SK-N-SH treated with all-trans-retinoic acid at 6 μM for 48 hours (cell line): ENCODE data around the gene MEX3A.

Experiments used
- ATAC-seq: fragments of 200-7000 bp; cut with Tn5 transposase; 3 replicates; pipeline ENCODE4 v1.9.1; 2020; ENCODE audit warnings: mild to moderate bottlenecking, moderate library complexity
- ARNTL ChIP-seq: fragments of 450-650 bp; formaldehyde crosslinking; IDR thresholded peaks from 2 replicates; pipeline ENCODE4 v1.5.0; 2020; ENCODE audit warnings: low read depth, mild to moderate bottlenecking, moderate library complexity, borderline replicate concordance
- CSDC2 ChIP-seq: fragments of 250-450 bp; sonication (Bioruptor Pico); IDR thresholded peaks from 2 replicates; pipeline ENCODE4 v1.5.0; 2020; ENCODE audit warnings: mild to moderate bottlenecking, moderate library complexity
- GLIS3 ChIP-seq: fragments of 250-450 bp; sonication (Bioruptor Pico); IDR thresholded peaks from 2 replicates; pipeline ENCODE4 v1.5.0; 2020; ENCODE audit warnings: mild to moderate bottlenecking, moderate library complexity
- OSR1 ChIP-seq: fragments of 250-450 bp; sonication (Bioruptor Pico); IDR thresholded peaks from 2 replicates; pipeline ENCODE4 v1.8.0; 2022; ENCODE audit warnings: moderate library complexity, mild to moderate bottlenecking, inconsistent platforms
- PPARA ChIP-seq: fragments of 250-450 bp; sonication (Bioruptor Pico); IDR thresholded peaks from 2 replicates; pipeline ENCODE4 v1.5.0; 2020; ENCODE audit warnings: mild to moderate bottlenecking, borderline replicate concordance
- RARB ChIP-seq: fragments of 250-450 bp; sonication (Bioruptor Pico); IDR thresholded peaks from 2 replicates; pipeline ENCODE4 v1.8.0; 2021; ENCODE audit warnings: mild to moderate bottlenecking, moderate library complexity
- ZC3H10 ChIP-seq: fragments of 250-450 bp; sonication (Bioruptor Pico); IDR thresholded peaks from 2 replicates; pipeline ENCODE4 v1.5.1; 2021; ENCODE audit warnings: mild to moderate bottlenecking, moderate library complexity
- ZFP3 ChIP-seq: fragments of 250-450 bp; sonication (Bioruptor Pico); IDR thresholded peaks from 2 replicates; pipeline ENCODE4 v1.5.0; 2020; ENCODE audit warnings: mild to moderate bottlenecking, moderate library complexity
- ZNF565 ChIP-seq: fragments of 450-650 bp; formaldehyde crosslinking; conservative IDR thresholded peaks from 2 replicates; pipeline ENCODE4 v1.5.0; 2020; ENCODE audit warnings: low read depth, mild to moderate bottlenecking, moderate library complexity
- ZNF70 ChIP-seq: fragments of 450-650 bp; formaldehyde crosslinking; IDR thresholded peaks from 2 replicates; pipeline ENCODE4 v1.5.0; 2020; ENCODE audit warnings: mild to moderate bottlenecking, moderate library complexity
- ZNF8 ChIP-seq: fragments of 450-650 bp; formaldehyde crosslinking; IDR thresholded peaks from 2 replicates; pipeline ENCODE4 v1.5.0; 2020; ENCODE audit warnings: mild to moderate bottlenecking, moderate library complexity
- TF ChIP-seq, protein P1 (sequence below): fragments of 250-450 bp; sonication (Bioruptor Pico); IDR thresholded peaks from 2 replicates; pipeline ENCODE4 v1.5.0; 2020; ENCODE audit warnings: mild to moderate bottlenecking, moderate library complexity
- TF ChIP-seq, protein P2 (sequence below): fragments of 250-450 bp; sonication (Bioruptor Pico); IDR thresholded peaks from 2 replicates; pipeline ENCODE4 v1.8.0; 2021; ENCODE audit warnings: low read depth, mild to moderate bottlenecking, moderate library complexity, borderline replicate concordance
- TF ChIP-seq, protein P3 (sequence below): fragments of 250-450 bp; sonication (Bioruptor Pico); IDR thresholded peaks from 2 replicates; pipeline ENCODE4 v1.5.1; 2021; ENCODE audit warnings: mild to moderate bottlenecking, moderate library complexity

MEX3A gene

DNA sequence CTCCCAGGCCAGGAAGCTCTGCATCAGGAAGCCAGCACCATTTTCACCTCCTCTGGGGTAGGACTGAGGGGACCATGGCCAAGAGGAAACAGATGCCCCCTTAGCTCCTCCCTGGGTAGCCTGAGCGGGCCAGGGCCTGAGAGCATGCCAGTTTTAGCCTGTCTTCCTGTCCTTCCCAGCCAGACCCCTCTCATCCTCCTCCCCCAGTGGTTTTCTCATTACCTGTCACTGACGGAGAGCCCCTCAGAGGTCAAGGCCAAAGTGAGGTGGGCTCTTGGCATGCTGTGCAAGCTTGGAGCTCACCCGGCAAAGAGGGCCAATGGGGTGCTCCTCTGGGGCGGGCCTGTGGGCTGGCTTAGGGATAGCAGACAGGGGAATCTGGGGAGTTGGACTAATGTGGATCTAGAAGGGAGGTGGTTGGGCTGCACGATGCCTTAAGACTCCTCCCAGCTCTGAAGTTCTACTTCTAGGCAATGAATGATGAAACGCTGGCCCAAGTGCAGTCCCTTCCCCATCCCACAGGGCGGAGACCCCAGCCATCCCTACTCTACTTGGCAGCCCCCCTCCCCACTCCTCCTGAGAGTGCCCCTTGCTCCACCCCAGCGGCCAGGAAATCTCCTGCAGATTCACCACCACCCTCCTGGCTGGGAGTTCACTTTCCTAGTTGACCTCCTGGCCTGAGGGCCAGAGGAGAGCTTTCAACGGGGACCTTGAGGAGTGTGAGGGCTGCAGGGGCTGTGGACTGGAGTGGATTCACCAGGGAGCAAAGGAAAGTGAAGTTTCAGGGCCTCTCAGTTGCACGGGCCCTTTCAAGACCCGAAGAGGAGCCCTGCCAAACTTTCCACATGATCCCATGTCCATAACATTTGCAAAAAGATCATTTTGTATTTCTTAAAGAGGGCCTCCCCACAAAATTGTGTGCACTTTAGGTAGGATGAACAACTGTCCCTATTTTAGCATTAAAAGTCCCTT lies 22.9 kb upstream of the MEX3A start:
- TF ChIP-seq ZFP3 (CRISPR knock-in tag) (no peak), ZNF8 (CRISPR knock-in tag) (no peak), ZNF70 (CRISPR knock-in tag) (no peak), ZC3H10 (CRISPR knock-in tag) (no peak)
- TF ChIP-seq, protein P1, sequence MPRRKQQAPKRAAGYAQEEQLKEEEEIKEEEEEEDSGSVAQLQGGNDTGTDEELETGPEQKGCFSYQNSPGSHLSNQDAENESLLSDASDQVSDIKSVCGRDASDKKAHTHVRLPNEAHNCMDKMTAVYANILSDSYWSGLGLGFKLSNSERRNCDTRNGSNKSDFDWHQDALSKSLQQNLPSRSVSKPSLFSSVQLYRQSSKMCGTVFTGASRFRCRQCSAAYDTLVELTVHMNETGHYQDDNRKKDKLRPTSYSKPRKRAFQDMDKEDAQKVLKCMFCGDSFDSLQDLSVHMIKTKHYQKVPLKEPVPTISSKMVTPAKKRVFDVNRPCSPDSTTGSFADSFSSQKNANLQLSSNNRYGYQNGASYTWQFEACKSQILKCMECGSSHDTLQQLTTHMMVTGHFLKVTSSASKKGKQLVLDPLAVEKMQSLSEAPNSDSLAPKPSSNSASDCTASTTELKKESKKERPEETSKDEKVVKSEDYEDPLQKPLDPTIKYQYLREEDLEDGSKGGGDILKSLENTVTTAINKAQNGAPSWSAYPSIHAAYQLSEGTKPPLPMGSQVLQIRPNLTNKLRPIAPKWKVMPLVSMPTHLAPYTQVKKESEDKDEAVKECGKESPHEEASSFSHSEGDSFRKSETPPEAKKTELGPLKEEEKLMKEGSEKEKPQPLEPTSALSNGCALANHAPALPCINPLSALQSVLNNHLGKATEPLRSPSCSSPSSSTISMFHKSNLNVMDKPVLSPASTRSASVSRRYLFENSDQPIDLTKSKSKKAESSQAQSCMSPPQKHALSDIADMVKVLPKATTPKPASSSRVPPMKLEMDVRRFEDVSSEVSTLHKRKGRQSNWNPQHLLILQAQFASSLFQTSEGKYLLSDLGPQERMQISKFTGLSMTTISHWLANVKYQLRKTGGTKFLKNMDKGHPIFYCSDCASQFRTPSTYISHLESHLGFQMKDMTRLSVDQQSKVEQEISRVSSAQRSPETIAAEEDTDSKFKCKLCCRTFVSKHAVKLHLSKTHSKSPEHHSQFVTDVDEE (CRISPR knock-in tag): no peak
- TF ChIP-seq, all 23 proteins: peak for 0
- ATAC-seq: peak; percentile 7; the same call in 1 of the 3 replicates

DNA sequence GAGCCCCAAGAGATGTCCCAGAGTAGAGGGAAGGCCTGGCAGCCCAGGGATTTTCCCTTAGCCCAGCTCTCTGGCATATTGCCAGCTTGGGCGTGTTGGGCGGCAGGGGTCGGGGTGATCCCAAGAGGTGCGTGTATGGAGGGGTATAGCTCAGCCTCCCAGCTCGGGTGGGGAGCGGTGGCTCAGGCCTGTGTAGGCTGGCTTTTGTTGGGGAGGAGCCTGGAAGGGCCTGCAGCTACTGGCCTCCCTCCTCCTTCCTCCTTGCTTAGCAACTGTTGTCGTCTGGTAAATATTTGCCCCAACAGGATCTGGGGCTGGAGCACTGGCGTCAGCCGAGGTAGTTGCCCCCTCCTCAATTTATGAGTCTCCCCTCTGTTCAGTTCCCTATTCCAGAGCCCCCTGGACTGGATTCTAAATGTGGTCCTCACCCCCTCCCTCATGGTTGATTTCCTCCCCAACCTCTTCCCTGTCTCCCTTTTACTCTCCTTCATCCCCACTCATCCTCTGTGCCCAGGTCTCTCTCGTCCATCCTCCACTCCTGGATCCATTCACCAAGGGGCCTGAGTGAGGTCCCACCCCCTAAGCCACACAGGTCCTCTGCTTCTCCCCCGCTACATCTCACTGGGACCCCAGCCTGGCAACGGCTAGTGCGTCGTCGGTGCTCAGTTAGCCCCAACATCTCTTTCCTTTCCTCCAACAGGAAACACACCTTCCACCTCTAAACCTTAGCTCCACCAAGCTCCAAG lies 22.0 kb upstream of the MEX3A start:
- TF ChIP-seq ZC3H10 (CRISPR knock-in tag): 0 out of 2 replicates have a peak, but pooled peaks have one; percentile 31
- no peak for TF ChIP-seq PPARA
- 0 out of 2 replicates have a peak, but pooled peaks have one; percentile 48 for TF ChIP-seq CSDC2 (CRISPR knock-in tag)
- TF ChIP-seq, protein P2, sequence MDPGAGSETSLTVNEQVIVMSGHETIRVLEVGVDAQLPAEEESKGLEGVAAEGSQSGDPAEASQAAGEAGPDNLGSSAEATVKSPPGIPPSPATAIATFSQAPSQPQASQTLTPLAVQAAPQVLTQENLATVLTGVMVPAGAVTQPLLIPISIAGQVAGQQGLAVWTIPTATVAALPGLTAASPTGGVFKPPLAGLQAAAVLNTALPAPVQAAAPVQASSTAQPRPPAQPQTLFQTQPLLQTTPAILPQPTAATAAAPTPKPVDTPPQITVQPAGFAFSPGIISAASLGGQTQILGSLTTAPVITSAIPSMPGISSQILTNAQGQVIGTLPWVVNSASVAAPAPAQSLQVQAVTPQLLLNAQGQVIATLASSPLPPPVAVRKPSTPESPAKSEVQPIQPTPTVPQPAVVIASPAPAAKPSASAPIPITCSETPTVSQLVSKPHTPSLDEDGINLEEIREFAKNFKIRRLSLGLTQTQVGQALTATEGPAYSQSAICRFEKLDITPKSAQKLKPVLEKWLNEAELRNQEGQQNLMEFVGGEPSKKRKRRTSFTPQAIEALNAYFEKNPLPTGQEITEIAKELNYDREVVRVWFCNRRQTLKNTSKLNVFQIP (CRISPR knock-in tag): no peak
- TF ChIP-seq, protein P3, sequence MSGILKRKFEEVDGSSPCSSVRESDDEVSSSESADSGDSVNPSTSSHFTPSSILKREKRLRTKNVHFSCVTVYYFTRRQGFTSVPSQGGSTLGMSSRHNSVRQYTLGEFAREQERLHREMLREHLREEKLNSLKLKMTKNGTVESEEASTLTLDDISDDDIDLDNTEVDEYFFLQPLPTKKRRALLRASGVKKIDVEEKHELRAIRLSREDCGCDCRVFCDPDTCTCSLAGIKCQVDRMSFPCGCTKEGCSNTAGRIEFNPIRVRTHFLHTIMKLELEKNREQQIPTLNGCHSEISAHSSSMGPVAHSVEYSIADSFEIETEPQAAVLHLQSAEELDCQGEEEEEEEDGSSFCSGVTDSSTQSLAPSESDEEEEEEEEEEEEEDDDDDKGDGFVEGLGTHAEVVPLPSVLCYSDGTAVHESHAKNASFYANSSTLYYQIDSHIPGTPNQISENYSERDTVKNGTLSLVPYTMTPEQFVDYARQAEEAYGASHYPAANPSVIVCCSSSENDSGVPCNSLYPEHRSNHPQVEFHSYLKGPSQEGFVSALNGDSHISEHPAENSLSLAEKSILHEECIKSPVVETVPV: no peak
- no peak for TF ChIP-seq ARNTL (CRISPR knock-in tag)
- TF ChIP-seq ZFP3 (CRISPR knock-in tag): 0 out of 2 replicates have a peak, but pooled peaks have one; percentile 10
- TF ChIP-seq RARB: no peak
- no peak for TF ChIP-seq OSR1 (CRISPR knock-in tag)
- TF ChIP-seq GLIS3 (CRISPR knock-in tag): no peak
- TF ChIP-seq, protein P1 (CRISPR knock-in tag): no peak
- TF ChIP-seq, all 23 proteins: peak for 3
- peak; percentile 83 for ATAC-seq

DNA sequence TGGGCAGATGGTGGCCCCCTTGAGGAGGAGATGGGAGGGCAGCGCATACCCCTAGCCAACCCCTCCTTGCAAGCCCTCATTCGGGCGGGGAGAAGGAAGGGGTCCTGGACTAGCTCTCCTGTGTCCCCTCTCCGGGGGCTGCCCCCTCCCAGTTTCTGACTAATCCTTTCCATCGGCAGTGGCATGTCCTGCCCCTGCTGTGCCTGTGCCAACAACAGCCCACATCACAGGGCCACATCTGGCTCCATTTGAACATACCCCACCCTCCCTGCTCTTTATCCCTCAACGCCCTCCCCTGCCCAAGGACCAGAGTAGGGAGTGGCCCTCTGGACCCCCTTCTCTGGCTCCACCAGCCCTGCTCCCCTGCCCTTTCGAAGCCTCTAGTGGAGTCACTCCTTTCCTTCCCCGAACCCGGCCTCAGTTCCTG lies 21.3 kb upstream of the MEX3A start:
- TF ChIP-seq GLIS3 (CRISPR knock-in tag): no peak
- TF ChIP-seq, protein P3: no peak
- TF ChIP-seq OSR1 (CRISPR knock-in tag): no peak
- no peak for TF ChIP-seq ZNF565
- TF ChIP-seq, protein P2 (CRISPR knock-in tag): no peak
- TF ChIP-seq ARNTL (CRISPR knock-in tag): no peak
- TF ChIP-seq, protein P1 (CRISPR knock-in tag): no peak
- ATAC-seq: peak; percentile 11
